ENCODE data around the gene CEP170. TPM values are rescaled to one million over a fixed set of nuclear protein-coding genes. Genes with fewer than 3 reads are reported as not detected.
"Not testable (repeated sequence)": the region's sequence is repeated elsewhere in the genome, so short reads cannot be mapped to it uniquely, and the experiment has no call there.

Gene CEP170
- total RNA-seq, 1 donor from 2014 or later, result 41.7 TPM

DNA sequence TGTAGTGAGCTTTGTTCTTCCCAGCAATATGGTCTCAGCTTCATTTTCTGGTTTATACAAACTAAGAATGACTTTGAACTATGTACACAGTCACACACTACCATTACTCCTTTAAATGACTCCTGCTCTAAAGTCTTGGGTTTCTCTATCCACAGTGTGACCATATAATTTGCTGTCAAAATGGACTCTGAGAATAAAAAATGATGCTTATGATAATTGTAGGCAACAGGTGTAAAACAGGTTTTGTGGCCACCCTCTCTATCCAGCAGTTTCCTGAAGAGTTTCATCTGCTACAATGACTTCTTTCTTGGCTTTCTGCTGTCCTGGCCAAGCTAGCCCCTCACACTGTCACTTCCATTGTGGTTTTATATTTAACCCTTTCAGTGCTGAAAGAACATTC is 71.4 kb downstream of the CEP170 start:
- intact Hi-C loops (cut with micrococcal nuclease), result not testable (repeated sequence)

DNA sequence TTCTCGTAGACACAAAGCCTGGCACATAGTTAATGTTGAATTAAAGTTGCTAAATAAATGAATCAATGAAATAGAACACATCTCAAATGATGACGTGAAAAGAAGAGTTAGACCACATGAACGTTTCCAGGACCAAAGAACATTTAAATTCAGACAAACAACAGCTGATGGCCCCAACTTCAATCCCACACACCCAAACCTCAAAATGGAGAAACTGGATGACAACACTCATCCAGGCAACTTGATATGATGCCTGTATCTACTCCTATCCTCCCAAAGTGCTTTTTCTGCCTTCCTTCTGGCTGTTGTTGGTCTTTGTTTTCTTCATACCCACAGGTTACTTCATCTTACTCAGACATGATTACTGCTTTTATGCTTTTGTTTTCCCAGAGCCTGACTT is 71.9 kb downstream of the CEP170 start:
- intact Hi-C loops (cut with micrococcal nuclease), result not testable (repeated sequence)

DNA sequence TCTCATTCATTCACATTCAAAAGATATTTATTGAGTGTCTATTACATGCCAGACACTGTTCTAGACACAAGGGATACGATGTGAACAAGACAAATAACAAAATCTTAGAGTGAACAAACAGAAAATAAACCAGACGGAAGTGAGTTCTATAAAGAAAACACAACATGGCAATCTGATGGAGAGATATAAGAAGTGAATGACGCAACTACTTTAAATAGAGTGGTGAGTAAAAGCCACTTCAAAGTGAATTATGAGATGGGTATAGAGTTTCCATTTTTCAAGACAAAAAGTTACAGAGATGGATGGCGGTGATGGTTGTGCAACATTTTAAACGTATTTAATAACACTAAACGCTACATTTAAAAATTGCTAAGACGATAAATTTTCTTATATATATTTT is 75.4 kb downstream of the CEP170 start:
- intact Hi-C loops (cut with micrococcal nuclease), result loop anchor here (2.0 kb wide), 1 partner anchor 75 kb away; the partner anchor contains the start of gene CEP170

DNA sequence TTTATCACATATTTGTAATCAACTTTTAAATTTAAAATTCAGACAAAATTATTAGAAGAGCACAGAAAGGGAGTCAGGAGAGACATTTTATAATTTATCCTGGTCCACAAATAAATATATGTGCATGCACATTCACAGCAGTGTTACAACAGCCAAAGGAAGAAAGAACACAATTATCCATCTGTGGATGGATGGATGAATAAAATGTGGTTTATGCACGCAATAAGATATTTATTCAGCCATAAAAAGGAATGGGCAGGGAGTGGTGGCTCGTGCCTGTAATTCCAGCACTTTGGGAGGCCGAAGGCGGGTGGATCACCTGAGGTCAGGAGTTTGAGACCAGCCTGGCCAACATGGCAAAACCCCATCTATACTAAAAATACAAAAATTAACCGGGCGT is 77.3 kb downstream of the CEP170 start:
- intact Hi-C loops (cut with micrococcal nuclease), result loop anchor here (2.0 kb wide), 1 partner anchor 77 kb away; the partner anchor contains the start of gene CEP170

DNA sequence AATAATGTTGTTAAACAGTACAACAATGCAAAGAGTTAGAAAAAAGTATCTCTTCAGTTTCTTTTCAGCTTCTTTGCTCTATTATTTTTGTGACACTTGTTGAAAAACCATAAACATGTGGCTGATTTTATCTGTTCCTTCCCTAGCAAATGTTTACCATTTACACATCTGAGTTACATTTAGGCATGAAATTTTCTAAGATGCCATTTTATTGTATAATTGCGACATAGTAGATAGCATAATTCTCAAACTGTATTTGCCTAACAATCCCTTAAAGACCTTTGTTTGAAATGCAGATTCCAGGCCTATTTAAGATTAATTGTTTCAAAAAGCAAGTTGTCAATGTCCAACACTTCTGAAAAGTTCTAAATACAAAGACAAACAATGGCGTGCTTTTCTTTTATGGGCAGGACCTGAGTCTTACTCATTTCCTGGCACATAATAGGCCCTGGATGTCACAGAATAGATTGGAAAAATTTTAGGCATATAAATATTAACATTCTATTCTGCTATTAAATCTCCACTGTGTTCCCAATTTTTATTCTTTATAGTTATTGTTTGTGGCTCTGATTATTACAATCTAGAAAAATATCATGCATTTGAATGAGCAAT is 81.2 kb downstream of the CEP170 start:
- intact Hi-C loops (cut with micrococcal nuclease), result not testable (repeated sequence)

DNA sequence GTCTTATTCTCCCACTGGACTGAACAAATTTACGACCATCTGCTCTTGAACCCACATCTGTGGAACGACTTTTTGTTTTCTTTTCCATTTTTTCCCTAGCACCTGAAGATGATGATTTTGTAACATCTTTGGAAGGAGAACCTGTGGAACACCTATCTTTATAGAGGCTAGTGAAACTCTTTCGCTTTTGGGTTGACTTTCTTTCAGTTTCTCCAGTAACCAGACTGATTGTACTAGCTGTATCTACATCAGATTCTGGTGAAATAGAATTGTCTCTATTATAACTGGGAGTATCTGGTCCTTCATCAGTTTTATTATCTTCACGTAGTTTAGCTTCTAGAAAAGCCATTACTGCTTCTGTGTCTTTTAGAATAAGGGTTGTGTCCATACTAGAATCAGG is 90.2 kb downstream of the CEP170 start:
- intact Hi-C loops (cut with micrococcal nuclease), result not testable (repeated sequence)

DNA sequence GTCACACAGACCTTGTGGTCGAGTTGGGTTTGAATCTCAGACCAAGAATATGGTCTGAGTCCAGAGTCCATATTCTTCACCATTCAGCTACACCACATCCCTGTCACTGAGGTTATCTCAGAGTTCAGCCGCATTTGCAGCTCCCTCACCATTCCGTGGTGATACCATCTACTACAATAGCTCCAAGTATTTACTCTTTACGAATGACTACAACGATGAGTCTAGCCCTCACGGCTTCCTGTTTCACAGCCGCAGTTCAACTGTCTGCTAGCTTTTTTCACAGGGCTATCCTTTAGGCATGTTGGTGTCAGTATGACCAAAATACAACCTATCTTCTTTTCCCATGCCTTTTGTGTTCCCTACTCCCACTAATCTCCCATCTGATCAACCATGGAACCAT is 104.2 kb downstream of the CEP170 start:
- intact Hi-C loops (cut with micrococcal nuclease), result not testable (repeated sequence)

DNA sequence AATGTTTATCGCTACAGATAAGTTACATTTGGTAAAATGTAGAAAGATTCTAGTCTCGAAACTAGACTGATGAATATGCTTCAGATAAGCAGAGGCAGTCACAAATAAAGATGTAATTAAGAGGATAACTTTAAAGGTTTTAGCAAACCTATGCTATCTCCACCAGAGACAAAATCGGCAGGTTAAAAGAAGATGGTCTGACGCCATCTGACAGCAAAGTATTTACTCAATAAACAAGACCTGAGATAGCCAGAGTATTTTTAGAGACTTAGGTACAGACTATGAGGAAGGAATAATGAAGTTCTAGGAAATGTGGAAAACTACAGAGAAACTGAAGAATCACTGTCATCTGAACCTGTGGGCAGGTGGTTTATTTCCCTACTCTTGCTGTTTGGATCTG is 106.0 kb downstream of the CEP170 start:
- intact Hi-C loops (cut with micrococcal nuclease), result not testable (repeated sequence)

DNA sequence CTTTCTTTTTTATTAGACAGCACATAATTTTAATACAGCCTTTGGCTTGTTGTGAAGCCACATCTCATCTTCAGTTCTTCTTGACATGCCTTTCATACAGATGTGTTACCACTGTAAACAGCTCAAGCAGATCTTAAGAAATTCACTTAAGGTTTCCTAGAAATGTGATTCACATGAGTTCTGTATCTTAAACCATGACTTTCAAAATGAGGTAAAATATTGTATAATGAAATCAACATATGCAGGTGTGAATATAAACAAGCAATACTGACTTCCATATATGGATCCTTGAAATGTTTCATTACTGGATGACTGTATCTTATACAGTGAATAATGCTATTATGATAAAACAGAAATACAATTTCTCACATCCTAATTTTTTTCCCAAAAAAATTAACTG is 107.7 kb downstream of the CEP170 start:
- intact Hi-C loops (cut with micrococcal nuclease), result not testable (repeated sequence)

DNA sequence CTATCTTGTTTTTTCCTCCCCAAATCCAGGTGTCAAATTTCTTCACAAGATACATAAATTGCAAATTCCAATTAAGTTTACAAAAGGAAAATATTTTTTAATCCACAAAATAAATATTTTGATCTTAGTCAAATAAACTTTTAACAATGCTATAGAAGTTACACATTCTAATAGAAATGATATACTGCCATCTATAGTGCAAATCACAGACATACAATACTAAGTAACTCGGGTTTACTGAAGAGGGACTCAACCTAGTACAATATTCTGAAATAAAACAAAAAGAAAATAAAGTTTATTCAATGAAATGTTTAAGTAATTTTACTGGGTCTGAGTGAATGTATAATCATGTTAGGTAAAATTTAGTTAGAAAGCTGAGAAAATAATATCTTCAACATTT is 114.6 kb downstream of the CEP170 start:
- intact Hi-C loops (cut with micrococcal nuclease), result not testable (repeated sequence)

DNA sequence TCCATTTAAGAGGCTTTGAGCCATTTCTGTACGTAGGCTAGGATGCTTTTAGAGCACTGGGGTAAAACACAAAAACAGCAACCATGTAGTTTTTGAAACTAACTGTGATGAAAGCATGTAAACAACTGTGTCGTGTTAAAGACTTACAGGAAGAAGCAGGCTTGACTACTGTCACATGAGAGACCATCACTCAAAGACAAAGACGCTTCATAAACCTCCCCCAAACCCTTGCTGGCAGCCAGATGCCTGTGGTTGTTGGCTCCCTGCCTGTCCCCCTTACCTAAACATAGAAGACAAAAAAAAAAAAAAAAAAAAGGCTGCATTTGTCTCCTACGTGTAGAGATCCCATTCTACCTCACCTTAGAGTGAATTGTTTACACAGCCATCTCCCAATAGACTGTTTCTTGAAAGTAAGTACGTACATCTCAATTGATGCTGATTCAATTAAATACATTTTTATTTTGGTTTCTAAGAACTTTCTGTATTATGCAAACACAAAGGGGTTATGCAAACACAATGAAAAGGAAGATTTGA is 132.1 kb downstream of the CEP170 start:
- intact Hi-C loops (cut with micrococcal nuclease), result not testable (repeated sequence)

DNA sequence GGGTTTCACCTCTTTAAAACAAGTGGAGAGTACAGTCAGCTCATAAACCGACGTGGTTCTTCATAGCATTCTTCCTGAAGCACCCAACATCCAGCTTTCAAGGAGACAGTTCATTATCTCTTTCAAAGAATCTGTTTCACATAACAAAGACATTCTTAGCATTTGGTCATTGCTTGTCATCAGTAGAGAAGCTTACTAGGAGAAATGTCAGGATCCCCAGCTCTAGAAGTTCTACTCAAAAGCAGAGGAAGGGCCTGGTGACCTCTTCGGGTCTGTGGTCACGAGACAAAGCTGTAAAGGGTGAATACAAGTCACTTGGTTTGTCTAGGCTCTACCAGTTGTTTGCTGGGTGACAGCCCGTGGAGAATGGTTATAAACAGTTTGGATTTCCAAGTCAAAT is 133.1 kb downstream of the CEP170 start:
- intact Hi-C loops (cut with micrococcal nuclease), result not testable (repeated sequence)

DNA sequence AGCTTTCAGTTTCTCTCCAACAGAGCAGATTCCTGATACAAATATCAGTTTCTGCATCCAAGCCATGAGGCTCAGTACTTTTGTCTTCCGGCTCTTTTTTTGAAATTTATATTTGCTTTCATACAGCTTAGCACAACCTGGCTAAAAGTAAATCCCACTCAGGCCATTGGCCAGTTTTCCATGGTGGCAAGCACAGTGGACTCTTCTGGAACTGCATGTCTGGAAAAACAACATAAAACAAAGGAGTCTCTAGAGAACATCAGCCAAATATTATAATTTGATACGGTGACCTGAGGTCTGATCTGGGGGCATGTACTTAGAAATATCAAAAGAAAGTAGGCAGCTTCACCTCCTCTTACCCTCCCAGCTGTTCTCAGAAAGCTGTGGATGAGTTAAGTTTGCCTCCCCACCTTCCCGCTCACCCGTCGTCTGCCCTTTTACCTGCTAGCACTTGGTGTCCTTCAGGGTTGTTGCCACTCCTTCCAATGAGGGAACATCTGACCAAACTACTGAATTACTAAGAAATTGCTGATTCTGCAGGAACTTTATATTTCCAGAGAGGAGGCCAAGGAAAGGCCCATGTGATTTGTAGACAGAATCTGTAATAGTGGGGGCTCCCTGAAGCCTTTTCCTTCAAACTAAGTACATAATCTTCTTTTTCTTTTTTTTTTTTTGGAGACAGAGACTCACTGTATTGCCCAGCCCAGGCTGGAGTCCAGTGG is 136.3 kb downstream of the CEP170 start:
- intact Hi-C loops (cut with micrococcal nuclease), result not testable (repeated sequence)

DNA sequence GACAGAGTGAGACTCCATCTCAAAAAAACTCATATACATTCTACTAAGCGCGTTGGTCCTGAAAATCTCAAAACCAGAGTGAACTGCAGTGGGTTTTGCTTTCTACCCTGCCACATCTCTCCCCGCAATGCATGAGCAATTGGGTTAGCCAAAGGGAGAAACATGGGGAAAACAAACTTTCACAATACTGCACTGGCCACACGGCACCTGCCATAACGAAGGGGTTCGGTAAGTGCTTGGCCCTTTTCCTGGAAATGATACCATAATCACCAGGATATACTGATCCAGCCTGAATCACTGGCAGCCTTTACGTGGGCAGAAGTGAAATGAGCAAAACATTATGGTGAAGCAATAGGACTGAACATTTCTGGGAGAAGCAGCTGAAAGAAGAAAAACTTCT is 138.9 kb downstream of the CEP170 start:
- intact Hi-C loops (cut with micrococcal nuclease), result not testable (repeated sequence)

DNA sequence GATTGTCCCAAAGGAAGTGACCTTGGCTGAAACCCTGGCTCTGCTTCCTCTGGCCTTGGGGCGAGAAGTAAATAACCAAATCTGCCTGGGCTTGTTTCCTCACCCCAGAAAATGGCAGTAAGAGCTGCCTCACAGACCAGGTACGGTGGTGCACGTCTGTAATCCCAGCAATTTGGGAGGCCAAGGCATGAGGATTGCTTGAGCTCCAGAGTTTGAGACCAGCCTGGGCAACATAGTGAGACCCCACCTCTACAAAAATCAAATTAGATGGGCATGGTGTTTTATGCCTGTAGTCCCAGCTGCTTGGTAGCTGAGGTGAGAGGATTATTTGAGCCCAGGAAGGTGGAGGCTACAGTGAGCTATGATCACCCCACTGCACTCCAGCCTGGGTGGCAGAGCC is 140.3 kb downstream of the CEP170 start:
- intact Hi-C loops (cut with micrococcal nuclease), result not testable (repeated sequence)

DNA sequence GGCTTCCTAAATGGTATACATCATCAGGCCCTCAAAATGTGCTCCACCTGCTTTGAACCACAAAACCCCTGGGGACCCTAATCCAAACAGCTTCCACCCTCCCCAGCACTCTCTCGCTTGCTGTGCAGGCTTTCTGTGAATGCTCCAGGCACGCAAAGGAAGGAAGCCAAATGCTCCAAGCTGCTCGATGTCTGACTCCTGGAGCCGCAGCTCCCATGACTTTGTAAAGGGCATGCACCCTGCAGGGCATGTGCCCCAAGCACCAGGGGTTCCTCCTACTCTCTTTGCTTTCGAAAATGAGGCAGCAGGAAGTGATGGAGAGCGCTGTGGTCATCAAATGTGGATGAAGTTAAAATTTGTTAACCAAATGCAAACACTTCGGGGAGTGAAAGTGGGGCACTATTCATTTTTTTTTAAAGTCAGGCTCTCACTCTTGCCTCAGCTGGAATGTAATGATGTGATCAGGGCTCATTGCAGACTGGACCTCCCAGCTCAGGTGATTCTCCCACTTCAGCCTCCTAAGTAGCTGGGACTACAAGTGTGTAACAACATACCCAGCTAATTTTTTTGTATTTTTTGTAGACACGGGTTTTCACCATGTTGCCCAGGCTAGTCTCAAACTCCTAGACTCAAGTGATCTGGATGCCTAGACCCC is 140.9 kb downstream of the CEP170 start:
- intact Hi-C loops (cut with micrococcal nuclease), result not testable (repeated sequence)

DNA sequence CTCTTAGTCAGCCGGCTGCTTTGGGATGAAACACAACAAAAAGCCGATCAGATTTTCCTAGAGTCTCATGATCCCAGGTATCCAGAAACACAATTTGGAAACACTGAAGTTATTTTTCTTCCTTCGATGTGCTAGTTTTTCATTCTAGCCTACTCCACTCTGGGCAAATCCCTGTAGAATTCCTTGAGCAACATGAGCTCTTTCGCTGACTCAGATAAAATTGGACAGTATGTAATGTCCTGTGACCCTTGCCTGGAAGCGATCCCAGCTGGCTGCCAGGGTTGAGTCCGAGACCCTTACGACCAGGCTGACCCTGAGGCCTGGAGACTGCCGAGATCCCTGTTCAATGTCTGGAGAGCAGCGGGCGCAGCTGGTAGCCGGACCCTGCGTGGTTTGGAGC is 147.9 kb downstream of the CEP170 start:
- intact Hi-C loops (cut with micrococcal nuclease), result not testable (repeated sequence)

DNA sequence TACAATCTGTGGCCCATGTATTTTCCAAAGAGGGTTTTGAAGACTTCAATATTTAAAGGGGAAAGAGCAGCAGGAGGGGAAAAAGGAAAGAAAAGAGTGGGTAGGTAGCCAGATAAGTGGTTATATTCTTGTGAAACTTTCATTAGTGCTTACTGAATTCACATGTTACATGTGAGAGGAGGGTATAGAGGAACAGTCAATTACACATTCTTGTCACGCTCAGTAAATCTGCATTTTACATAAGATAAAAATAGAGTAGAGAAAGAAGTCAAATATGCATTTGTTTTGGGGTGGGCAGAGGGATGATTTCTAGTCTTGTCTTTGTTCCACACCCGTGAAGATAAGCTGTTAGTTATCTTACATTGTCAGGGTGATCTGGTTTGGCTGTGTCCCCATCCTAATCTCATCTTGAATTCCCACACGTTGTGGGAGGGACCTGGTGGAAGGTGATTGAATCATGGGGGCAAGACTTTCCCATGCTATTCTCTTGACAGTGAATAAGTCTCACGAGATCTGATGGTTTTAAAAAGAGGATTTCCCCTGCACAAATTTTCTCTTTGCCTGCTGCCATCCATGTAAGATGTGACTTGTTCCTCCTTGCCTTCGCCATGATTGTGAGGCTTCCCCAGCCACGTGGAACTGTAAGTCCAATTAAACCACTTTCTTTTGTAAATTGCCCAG is 149.3 kb downstream of the CEP170 start:
- intact Hi-C loops (cut with micrococcal nuclease), result not testable (repeated sequence)

DNA sequence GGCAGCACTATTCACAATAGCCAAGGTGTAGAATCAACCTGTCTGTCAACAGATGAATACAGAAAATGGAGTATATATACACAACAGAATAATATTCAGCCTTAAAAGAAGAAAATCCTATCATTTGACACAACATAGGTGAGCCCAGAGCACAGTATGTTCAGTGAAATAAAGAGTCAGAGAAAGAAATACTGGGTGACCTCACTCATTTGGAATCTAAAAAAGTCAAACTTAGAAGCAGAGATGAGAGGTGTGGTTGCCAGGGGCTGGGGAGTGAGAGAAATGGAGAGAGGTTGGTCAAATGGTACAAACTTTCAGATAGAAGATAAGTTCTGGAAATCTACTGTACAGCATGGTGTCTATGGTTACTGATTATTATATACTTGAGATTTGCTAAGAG is 150.0 kb downstream of the CEP170 start:
- intact Hi-C loops (cut with micrococcal nuclease), result not testable (repeated sequence)

DNA sequence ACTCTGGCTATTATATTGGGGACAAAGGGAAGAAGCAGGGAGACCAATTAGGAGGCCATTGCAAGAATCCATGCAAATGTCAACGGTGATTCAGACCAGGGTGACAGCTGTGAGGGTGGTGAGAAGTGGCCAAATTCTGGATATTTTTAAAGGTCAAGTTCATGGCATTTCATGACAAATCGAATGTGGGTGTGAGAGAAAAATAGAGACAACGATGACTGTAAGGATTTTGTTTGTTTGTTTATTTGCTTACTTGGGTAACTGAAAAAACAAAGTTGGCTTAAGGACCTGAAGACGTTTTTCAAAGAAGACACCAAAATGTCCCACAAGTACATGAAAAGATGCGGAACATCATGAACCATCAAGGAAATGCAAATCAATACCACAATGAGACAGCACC is 150.6 kb downstream of the CEP170 start:
- intact Hi-C loops (cut with micrococcal nuclease), result not testable (repeated sequence)

DNA sequence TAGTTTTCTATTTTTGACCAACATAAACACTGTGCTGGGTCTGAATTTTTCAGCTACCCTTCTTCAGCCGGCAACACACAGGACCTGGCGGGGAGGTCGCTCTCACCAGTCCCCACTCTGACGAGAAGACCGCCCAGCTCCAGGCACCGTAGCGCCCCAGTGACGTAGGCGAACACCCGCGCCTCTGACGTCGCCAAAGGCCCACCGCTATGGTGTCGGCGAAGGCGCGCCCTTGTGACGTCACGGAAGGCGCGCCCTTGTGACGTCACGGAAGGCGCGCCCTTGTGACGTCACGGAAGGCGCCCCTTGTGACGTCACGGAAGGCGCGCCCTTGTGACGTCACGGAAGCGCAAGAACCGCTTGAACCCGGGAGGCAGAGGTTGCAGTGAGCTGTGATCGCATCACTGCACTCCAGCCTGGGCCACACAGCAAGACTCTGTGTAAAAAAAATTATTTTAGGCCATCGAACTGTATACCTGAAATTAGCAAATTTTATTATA is 153.5 kb downstream of the CEP170 start:
- intact Hi-C loops (cut with micrococcal nuclease), result not testable (repeated sequence)

Measured in T-helper 2 cell treated with Interferon-gamma antibody and Interleukin-4, amounts not matched to agents 100 ng/mL and 5 ng/mL, for 36 hours (primary cell).